HuH-7 (cell line): ENCODE results near the gene DAPK3.
"Not testable (repeated sequence)": the region's sequence is repeated elsewhere in the genome, so short reads cannot be mapped to it uniquely, and the experiment has no call there.

Experiments used
- DNase-seq: peaks from one replicate; pipeline ENCODE4 v3.0.0; 2011; ENCODE audit warnings: low spot score

DAPK3 gene

DNA sequence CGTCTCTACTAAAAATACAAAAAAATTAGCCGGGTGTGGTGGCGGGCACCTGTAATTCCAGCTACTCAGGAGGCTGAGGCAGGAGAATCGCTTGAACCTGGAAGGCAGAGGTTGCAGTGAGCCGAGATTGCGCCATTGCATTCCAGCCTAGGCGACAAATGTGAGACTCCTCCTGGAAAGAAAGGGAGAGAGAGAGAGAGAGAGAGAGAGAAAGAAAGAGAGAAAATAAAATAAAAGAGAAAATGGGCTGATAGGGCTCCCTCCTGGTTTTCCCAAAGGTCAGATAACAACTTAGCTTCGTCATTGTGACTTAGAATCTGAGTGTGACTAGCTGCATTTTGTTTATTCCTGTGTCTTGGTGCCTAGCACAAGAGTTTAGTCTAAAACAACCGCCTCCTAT, 34.5 kb upstream of the DAPK3 start:
- DNase-seq, result not testable (repeated sequence)

DNA sequence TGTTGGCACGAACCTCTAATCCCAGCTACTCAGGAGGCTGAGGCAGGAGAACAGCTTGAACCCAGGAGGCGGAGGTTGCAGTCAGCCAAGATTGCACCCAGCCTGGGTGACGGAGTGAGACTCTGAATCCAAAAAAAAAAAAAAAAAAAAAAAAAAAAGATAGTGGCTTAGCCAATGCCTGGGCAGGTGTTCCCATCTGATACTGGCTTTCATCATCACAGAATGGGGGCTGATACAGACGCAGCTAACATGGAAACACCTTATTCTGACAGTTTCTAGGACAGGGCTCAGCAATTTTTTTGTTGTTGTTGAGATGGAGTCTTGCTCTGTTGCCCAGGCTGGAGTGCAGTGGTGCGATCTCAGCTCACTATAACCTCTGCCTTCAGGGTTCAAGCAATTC, 29.9 kb upstream of the DAPK3 start:
- DNase-seq, result not testable (repeated sequence)

DNA sequence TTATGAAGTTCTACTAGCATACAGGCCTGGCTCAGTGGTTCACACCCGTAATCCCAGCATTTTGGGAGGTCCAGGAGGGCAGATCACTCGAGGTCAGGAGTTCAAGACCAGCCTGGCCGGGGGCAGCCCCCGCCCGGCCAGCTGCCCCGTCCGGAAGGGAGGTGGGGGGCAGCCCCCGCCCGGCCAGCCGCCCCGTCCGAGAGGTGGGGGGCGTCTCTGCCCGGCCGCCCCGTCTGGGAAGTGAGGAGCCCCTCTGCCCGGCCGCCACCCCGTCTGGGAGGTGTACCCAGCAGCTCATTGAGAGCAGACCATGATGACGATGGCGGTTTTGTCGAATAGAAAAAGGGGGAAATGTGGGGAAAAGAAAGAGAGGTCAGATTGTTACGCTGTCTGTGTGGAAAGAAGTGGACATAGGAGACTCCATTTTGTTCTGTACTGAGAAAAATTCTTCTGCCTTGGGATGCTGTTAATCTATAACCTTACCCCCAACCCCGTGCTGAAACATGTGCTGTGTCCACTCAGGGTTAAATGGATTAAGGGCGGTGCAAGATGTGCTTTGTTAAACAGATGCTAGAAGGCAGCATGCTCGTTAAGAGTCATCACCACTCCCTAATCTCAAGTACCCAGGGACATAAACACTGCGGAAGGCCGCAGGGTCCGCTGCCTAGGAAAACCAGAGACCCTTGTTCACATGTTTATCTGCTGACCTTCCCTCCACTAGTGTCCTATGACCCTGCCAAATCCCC, 27.9 kb upstream of the DAPK3 start:
- not testable (repeated sequence) for DNase-seq

DNA sequence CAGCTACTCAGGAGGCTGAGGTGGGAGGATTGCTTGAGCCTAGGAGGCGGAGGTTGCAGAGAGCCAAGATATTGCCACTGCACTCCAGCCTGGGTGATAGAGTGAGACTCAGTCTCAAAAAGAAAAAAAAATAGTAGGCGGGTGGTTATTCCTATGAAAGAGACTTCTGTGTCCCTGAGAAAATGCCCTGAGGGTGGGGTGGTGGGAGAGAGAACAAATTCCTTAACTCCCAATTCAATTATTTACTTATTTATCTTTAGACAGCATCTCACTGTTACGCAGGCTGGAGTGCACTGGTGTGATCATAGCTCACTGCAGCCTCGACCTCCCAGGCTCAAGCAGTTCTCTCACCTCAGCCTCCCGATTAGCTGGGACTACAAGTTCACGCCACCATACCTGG, 24.7 kb upstream of the DAPK3 start:
- no peak for DNase-seq

DNA sequence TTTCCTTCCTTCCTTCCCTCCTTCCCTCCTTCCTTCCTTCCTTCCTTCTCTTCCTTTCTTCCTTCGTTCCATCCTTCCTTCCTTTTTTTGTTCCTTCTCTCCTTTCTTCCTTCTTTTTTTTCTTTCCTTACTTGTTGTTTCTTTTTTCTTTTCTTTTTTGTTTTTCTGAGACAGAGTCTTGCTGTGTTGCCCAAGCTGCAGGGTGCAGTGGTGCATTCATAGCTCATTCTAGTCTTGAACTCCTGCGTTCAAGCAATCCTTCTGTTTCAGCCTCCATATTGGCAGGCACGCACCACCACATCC, 19.9 kb upstream of the DAPK3 start:
- no peak for DNase-seq

DNA sequence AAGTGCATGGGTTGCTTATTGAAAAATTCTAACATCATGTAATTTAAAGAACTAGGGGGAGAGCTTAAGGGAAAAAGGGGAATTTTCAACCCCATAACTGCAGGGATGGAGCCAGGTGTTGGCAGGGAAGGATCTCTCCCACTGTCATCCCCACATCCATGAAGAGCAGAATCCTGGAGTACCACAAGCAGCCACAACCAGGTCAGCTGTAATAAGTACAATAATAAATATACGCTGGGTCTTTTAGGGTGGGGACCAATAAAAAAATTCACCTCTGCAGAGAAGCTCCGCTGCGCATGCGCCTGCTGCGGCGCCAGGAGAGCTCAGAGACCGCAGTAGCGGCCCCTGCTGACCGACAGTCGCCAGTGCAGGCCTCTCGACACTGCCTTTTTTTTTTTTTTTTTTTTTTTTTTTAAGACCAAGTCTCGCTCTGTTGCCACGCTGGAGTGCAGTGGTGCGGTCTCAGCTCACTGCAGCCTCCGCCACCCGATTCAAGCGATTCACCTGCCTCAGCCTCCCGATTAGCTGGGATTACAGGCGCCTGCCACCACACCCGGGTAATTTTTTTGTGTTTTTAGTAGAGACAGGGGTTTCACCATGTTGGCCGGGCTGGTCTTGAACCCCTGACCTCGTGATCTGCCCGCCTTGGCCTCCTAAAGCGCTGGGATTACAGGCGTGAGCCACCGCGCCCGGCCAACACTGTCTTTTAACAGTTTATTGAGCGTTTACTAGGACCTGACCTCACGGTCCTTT, 16.9 kb upstream of the DAPK3 start:
- peak; percentile 63 for DNase-seq

DNA sequence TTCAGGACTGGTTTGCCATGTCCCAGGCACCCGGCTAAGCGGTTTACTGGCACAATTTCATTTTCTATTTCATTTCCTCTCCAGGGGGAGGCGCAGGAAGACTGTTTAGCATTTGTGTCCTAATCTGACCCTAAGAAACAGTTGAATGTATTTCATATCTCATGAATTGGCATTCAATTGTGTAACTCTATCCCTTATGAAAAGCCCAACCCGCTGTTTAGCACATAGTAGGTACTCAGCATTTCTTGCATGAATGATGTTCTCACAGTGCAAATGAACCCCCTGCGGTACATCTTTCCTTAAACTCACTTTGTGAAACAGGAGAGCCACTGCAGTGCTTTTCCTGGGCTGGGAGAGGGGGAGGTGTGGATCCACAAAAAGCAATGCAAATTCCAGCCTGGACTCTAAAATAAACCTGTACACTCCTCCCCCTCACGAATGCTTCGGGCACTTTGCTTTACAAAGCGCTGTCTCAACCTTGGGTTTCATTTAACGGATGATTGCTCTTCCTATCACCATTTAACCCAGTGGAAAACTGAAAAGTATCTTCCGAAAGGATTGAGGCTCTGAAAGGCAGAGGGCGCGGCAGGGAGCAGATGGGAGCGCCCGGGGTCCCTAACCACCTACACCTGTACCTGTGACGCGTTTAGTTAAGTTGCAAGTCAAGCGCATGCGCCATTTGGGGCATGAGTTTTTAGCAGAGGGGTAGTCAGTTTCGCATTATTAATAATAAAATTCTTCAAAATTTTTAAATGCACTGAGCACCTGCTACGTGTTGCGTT, 15.6 kb upstream of the DAPK3 start:
- DNase-seq, result peak; percentile 62

DNA sequence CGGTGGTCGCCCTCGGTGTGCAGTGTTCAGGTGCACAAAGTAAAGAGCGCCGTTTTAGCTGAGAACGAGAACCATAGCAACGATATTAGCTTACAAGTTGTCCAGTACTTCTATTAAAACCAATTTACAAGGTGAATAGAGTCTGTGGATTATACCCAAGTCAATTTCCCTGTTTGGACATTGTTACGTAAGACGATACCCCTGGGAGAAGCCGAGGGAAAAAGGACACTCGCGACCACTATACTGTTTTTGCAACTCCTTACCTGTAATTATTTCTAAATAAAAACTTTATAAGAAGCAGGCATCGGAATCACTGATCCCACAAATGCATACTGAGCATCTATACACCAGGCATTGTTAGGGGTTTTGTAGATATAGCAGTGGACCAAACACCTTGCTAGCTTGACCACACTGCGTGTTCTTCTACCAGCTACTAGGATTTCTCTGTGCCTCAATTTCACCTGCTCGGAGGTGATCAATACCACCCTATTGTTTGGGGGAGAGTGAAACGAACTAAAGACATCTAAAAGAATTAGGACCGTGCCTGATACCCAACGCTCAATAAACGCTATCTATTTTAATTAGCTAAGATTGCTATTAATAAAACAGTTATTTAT, 14.9 kb upstream of the DAPK3 start:
- no peak for DNase-seq

DNA sequence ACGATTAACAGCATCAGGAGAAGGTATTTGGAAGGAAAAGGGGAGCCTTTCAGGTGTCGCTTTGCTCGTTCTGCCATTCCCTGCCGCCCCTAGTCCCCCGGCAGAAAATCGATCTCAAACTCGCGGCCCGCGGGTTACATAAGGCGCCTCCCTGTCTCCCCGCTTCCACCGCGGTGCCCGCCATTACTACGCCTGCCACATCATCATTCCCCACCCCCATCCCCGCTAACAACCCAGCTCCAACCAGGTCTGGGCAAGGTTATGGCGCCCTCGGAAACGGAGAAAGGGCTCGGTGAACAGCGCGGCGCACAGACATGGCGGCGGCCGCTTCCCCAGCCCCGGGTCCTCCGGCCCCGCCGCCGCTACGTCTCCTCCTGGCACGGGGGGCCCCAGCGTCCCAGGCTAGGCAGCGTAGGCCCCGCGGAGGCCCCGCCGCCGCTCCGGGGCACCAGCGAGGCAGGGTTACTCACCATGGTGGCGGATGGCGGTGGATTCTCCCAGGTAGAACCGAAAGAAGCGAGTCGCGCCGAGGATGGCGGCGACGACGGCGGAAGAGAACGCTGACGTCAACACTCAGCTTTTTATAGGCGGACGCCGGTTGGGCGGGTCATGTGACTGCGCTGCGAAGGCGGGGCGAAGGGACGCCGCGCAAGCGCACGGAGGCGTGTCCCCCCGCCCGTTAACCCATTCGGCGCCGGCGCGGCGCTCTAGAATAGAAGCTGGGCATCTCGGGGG, 14.2 kb upstream of the DAPK3 start, which contains the start of gene EEF2:
TSS of gene EEF2 (minus strand) at position 556 of the 735 bp plus-strand sequence. CDS start at position 473, 83 bp downstream.
- peak; percentile 91 for DNase-seq

DNA sequence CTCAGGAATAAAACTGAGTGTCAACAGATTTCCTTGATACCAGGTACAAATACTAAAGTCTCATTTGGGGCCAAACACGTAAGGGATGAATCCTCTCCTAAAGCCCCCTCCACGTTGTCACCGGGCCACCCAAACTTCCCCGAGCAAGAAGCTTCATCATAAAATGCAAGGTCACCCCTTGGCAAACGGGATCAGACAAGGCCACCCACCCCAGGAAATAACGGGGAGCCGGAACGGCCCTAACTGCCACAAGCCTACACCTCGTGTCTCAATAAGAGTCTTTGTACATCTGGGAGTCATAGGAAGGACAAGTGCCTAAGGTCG, 13.6 kb upstream of the DAPK3 start:
- DNase-seq, result no peak

DNA sequence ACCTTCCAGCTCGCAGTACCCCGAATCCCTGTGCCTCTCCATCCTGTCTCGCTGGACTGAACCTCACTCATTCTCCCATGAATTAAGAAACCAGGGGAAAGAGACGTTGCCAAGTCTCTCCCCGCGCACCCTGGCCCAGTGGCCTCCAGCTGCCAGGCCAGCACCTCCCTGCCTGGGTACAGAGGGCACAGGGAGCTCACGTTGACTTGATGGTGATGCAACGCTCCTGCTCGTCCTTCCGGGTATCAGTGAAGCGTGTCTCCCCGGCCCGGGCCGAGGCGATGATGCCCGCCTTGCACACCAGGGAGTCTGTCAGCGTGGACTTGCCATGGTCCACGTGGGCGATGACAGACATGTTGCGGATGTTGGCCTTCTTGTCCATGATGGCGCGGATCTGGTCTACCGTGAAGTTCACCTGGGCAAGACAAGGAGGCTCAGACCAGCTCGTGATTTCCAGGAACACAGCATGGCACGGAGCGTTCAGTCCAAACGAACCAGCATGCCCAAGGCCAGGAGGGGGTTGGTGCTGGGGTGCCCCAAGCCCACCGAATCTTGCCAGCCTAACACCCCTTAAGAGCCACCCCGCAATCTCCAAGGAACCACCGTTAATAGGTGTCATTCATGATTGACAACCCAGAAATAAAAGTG, 13.2 kb upstream of the DAPK3 start:
- no peak for DNase-seq

DNA sequence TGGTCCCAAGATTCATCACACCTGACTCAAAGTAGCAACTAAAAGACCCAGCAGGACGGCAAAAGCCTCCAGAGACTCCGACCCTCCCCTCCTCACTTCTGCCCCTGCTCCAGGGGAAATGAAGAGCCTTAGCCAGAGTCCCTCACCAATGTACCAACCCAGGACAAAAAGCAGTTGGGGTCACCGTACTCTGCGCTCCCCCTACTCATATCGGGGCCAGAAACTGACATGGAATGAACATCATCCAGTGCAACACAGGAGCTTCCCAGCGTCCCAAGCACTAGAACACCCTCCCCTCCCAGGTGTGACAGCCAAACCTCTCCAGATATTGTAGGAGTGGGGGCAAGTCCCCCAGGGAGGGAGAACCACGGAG, 12.6 kb upstream of the DAPK3 start:
- no peak for DNase-seq

DNA sequence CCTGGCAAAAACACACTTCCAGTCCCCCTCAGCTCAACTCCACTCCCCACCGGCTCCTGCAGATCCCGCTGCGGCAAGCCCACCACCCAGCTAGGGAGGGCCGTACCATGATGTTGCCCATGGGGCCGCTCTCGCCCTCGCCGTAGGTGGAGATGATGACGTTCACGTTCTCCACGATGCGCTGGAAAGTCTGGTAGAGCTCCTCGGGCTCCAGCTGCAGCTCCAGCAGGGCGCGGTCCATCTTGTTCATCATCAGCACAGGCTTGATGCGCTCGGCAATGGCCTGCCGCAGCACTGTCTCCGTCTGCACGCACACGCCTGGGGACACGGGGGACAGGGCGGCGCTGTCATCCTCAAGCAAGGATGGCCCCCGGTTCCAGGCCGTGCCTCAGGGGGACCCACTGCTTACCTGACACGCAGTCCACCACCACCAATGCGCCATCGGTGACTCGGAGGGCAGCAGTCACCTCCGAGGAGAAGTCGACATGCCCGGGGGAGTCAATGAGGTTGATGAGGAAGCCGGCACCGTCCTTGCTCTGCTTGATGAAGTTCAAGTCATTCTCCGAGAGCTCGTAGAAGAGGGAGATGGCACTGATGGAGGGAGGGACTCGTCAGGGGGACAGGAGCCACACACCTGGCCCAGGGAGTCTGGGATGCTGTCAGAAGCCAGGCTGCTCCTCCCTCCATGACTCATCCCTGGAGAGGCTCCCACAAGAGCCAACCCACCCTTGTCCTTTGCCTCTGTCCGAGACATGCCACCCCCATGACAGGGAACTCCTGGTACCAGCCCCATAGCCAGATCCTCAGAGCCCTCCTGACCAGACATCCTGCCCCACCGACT, 12.0 kb upstream of the DAPK3 start:
- DNase-seq, result no peak

DNA sequence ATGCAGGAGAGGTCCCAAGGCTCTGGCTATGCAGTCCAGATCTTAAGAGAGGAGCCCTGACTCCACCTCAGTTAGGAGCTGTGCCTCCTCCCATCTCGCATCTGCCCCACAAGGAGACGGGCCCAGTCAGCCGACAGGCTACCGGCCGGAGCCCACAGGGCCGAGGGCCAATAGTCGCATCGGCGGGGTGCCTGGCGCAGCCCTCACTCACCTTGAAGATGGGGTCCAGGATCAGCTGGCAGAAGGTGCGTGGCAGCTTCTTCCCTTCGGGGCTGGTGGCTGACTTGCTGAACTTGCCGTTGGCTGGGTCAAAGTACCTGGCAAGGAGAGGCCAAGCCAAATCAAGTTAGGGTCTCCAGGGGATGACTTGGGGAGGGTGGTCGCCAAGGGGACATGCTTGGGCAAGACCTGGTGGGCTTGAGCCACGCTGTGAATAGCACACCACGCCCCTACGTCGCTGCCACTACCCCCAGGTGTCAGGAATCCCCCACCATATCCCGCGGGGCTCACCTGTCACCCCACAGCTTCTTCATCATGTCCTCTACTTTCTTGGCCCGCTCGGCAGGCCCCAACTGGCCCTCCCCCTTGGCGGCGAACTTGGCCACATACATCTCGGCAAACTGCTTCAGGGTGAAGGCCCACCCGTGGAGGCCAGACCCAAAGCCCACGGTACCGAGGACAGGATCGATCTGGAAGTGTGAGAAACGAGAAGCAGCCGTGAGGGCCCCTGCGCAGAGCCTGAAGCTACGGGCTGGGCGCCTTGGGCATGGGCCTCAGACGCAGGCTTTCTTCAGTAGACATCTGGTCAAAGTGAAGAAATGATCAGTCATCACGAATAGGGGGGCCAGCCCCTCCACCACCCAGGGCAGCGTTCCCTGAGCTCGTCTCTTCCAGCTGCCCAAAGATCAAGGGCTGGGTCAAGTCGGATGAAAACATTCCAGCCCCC, 11.1 kb upstream of the DAPK3 start:
- no peak for DNase-seq

DNA sequence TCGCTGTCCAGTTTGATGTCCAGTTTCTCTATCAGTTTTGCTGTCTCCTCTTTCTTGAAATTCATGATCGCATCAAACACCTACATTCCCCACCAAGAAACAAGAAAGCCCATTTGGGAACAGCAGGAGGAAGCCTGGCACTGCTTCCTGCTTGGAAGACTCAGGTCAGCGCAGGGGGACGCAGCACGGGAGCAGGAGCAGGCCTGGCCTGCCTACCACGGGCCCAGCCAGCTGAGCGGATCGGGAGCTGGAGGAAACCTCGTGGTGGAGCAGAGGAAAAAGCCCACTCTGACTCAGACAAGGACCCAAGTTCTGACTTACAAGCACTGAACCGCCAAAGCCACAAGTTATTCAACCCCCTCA, 10.5 kb upstream of the DAPK3 start:
- no peak for DNase-seq

DNA sequence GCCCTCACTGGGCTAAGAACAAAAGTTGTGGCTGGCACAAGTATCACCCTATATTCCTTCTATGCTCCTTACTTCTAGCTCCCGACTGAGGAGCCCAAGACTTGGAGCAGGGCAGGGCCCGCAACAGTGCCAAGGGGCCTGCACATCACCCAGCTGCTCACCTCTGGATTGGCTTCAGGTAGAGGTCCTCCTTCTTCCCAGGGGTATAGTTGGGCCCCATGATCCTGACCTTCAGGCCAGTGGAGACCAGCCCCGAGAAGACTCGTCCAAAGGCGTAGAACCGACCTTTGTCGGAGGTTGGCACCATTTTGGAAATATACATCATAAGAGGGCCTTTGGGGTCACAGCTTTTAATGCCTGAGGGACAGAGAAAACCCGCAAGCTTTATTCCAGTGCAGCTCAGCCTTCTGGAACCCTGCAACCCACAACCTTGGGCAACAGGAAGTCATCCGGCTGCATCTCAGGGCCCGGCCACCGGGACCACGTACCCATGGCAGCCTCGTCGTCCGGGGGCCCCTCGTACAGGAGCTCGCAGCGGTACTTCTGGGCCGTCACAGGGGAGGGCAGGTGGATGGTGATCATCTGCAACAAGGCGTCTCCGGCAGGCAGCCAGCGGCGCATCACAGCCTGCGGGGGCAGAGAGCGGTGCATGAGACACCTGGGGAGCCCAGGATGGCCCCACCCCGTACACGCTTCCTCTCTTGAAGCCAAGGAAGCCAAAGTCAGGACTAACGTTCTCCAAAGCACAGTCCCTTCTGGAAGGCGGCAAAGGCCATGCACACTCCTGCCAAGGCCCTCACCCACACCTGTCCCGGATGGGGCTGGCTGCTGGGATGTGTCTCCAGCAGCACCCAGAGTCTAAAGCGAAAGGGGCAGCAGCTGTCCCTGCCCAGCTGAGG, 9.7 kb upstream of the DAPK3 start:
- DNase-seq, result no peak

DNA sequence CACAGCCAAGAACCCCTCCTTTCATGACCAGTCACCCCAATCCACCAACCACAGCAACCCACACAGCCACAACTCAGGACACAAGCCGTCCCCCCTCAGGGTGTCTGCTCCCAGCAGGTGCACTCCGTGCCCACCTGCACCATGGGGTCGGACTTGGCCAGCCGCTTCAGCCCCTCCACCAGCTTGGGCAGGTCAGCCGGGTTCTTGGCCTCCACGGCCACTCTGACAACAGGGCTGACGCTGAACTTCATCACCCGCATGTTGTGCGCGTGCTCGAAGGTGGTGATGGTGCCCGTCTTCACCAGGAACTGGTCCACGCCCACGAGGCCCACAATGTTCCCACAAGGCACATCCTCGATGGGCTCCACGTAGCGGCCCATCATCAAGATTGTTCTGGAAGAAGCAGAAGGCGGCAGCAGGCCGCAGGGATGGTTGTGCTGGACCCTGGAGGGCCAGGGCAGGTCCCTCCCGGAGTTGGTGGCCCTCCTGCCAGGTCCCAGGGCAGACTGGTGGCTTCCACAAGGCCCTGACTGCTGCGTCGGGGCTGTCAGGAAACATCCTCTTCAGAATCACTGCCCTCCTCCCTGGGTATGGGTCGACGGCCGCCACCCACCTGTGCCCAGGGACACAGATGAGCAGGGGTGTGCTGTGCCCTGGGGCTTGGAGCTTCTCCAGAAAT, 8.9 kb upstream of the DAPK3 start:
- DNase-seq, result no peak

DNA sequence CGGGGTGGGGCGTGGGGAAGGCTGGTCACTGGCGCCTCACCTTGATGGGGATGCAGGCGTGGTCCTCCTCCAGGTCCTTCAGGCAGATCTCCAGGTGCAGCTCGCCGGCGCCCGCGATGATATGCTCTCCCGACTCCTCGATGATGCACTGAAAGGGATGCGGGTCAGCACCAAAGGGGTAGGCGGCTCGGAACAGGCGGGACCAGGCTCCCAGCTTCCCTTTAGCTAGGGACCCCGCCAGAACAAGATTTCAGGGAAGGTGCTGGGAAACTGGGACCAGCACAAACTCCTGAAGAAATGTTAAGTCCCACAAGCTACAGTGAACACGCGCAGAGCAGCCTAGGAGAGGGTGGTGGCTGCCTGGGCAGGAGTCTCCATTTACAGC, 8.4 kb upstream of the DAPK3 start:
- DNase-seq, result no peak
